ENCODE measurements around the gene ZNF559.

GRCh38 chr19:9348253-9348652 is 24.3 kb downstream of the ZNF559 start:
- no peak for TF ChIP-seq CTCF (IDR thresholded peaks at IDR 0.05)
- TF ChIP-seq POLR2A (IDR thresholded peaks at IDR 0.05): no peak

All from Peyer's patch (tissue), 4 donors.